GM21529 (cell line): ENCODE results near the gene FBXW5.

Experiments
- ATAC-seq: cut with Tn5 transposase; IDR thresholded peaks from one replicate; pipeline ENCODE4 v1.9.1; 2021; ENCODE audit not compliant: unreplicated experiment

Gene FBXW5

DNA sequence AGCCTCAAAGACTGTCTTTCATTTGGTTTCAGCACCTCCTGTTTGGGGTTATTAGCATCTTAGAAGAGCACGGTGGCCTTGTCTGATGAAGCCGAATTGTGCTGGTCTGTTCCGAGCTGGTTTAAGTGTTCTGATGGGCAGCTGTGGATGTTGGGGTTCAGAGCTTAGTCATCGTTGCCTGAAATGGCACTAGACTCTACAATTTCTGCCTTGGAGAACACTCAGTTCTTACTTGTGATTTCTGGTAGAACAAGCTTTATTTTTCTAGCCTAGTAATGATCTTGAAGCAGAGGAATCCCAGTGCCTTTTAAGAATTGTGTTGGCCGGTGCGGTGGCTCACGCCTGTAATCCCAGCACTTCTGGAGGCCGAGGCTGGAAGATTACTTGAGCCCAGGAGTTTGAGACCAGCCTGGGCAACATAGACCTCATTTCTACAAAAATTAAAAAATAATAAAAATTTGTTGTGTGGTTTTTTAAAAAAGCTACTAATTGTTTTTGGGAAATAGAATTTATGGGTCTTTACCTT, 7.8 kb downstream of the FBXW5 start:
- ATAC-seq = no peak

DNA sequence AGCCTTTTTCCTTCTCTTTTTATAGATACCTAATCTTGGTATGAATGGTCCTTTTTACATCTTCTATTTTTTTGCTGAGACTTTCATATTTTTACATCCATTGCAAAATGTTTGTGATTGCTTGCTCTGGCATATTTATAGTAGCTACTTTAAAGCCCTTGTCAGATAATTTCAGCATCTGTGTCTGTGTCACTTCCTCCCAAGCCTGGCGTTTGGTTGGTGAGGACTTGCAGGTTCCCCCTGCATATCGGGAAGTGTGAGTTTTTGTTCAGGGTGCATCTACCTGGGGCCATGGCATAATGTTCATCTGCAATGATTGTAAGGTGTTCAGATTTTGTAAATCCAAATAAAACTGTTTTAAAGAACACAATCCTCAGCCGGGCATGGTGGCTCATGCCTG, 8.9 kb downstream of the FBXW5 start:
- no peak for ATAC-seq

DNA sequence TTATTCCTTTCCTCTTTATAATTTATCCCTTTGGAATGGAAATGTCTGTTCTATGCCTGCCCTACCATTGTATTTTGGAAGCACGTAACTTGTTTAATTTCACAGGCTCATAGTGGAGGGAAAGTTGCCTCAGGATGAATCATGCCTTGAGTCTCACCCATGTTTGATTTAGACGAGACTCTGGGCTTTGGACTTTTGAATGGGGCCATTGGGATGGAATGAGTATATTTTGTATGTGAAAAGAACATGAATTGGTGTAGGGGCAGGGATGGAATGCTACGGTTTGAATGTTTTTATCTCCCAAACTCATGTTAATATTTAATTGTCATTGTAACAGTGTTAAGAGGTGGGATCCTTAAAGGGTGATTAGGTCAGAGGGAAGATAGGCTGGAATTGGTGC, 10.3 kb downstream of the FBXW5 start:
- no peak for ATAC-seq

DNA sequence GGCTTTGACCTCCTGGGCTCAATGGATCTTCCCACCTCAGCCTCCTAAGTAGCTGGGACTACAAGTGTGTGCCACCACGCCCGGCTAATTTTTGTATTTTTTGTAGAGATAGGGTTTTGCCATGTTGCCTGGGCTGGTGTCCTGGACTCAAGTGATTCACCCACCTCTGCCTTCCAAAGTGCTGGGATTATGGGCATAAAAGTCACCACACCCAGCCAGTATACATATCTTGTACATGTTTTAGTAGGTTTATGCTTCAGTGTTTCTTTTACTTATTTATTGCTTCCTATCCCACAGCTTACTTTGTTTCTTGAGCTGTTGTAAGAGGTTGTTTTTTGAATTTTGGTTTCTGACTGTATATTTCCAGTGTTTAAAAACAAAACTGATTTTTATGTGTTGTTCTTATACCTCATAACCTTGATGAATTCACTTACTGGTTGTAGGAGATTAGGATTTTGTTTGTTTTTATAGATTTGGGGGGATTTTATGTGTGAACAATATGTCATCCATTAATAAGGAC, 12.9 kb downstream of the FBXW5 start:
- ATAC-seq = no peak

DNA sequence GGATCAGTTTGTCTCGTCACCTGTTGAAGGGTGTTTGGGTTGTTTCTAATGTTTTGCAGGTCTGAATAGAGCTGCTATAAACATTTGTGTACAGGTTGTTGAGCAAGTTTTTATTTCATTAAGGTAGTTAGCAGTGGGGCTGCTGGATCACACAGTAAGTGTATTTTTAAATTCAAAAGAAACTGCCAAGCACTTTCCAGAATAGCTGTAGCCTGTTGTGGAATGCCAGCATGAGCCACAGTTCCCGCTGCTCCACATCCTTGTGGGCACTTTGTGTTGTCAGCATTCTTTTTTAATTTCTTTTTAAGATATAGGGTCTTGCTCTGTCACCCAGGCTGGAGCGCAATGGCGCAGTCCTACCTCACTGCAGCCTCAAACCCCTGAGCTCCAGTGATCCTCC, 14.5 kb downstream of the FBXW5 start:
- ATAC-seq = no peak

DNA sequence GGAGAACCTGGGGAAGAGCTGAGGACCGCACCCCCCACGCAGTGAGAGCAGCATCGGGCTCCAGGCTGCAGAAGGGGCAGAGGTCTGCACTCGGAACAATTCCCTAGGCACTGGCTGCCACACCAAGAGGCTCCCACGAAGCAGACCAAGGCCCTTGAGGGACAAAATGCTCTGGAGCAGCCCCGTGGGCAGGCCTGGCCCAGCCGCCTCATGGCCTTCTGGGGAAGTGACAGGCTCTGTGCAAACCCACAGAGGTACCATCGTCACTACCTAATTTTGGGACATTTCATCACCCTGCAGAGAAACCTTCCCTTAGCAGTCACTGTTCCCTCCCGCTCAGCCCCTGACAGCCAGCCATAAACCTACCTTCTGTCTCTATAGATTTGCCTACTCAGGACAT, 15.9 kb downstream of the FBXW5 start:
- ATAC-seq = no peak

DNA sequence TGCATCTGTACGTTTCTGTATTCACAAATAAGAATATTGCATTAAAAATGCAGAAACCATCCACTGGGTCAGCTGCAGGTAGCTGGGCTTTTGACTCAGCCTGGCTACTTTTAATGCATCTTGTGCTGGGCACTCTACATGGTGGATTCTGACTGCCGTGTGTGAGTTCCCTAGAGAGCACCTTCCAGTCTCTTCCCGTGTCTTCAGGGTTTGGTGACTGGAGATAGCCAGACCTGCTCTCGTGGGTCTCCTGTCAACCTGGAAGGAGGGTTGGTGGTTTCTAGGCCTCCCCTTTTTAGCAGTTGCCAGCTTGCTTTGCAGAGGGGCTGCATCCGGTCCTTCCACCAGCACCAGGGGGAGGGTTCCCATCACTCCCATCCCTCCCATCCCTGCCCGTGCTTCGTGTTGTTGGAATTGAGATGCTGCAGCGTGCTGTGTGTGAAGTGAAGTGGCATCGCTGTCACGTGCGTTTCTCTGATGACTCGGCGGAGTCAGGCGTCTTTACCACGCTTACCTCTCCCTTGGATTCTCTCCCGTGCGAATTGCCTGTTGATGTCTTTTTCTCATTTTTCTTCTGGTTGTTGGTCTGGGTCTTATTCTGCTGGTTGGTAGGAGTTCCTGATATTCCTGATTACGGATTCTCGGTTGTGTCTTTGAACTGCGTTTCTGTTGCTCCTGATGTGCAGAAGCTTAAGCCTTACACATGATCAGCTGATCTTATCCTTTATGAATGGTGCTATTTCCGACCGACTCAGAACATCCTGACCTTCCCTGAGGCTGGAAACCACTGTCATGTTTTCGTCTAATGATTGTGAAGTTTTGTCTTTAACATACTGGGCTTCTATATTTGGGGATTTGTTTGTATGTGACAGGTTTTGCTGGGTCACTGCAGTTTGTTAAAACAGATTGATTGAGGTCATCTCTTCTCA, 16.9 kb downstream of the FBXW5 start:
- no peak for ATAC-seq

DNA sequence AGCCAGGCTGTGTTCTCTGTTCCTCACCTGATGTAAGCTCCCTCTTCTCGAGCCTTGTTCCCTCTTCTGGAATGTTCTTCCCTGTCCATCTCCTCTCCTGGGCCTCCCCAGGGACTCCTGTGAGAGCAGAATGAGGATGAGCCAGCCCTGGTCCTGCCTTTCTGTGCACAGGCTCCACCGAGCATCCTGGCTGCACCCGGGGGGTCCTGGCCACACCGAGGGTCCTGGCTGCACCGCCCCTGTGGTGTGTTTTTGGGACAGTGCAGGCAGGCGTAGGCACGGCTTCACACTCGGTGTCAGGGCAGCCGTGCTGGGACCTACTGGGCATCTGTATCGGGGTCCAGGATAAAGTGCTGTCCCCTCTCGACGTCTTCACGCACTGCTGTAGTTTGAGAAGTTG, 17.8 kb downstream of the FBXW5 start:
- ATAC-seq = no peak

DNA sequence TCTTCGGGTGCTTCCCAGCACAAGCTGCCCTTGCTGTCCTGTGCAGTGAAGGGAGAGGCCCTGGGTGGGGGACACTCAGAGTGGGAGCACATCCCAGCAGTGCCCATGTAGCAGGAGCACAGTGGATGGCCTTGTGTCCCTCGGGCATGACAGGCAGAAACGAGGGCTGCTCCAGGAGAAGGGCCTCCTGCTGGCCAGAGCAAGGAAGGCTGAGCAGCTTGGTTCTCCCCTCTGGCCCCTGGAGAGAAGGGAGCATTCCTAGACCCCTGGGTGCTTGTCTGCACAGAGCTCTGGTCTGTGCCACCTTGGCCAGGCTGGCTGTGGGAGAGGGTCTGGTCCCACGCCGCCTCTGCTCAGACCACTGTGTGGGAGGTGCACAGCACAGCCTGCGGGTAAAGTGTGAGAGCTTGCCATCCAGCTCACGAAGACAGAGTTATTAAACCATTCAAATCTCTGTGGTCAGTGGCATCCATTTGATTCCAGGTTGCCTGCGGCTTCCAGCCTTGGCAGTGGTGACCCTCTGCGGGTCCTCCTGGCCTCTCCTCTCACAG, 18.3 kb downstream of the FBXW5 start:
- no peak for ATAC-seq

DNA sequence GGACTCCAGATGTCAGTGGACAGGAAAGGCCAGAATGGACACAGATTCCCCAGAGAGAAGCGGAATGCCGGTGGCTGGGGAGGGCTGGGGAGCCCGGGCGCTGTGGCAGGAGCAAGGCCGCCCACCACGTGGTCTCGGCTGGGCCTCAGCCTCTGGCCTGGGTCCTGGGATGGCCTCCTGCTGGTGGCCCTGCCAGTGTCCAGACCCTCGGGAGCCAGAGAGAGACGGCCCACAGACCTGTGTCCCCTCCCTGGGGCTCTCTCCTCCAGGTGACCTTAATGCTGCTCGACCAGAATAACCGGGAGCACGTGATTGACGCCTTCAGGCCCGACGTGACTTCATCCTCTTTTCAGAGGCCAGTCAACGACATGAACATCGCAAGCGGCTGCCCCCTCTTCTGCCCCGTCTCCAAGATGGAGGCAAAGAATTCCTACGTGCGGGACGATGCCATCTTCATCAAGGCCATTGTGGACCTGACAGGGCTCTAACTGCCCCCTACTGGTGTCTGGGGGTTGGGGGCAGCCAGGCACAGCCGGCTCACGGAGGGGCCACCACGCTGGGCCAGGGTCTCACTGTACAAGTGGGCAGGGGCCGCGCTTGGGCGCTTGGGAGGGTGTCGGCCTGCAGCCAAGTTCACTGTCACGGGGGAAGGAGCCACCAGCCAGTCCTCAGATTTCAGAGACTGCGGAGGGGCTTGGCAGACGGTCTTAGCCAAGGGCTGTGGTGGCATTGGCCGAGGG, 19.0 kb downstream of the FBXW5 start:
- no peak for ATAC-seq

DNA sequence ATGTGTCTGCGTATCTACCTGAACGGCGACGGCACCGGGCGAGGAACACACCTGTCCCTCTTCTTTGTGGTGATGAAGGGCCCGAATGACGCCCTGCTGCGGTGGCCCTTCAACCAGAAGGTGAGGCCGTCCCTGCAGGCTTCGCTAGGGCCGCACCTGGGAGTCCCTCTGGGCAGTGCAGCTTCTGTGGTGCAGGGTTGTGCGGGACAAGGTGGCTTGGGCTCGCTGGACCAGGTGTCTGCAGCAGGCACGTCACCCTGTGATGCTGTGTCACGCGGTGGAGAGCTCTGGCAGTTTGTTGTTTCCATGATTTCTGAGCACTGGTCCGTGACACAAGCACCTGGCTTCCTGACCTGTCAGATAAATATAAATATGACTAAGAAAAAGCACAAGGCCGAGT, 20.7 kb downstream of the FBXW5 start:
- ATAC-seq = no peak

DNA sequence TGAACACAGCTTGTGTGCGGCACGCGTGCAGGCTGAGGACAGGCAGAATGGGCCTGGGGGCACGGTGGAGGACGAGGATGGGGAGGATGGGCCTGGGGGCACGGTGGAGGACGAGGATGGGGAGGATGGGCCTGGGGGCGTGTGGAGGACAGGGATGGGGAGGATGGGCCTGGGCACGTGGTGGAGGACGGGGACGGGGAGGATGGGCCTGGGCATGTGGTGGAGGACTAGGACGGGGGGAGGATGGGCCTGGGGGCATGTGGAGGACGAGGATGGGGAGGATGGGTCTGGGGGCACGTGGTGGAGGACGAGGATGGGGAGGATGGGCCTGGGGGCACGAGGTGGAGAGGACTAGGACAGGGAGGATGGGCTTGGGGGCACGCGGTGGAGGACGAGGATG, 22.0 kb downstream of the FBXW5 start:
- ATAC-seq = no peak

DNA sequence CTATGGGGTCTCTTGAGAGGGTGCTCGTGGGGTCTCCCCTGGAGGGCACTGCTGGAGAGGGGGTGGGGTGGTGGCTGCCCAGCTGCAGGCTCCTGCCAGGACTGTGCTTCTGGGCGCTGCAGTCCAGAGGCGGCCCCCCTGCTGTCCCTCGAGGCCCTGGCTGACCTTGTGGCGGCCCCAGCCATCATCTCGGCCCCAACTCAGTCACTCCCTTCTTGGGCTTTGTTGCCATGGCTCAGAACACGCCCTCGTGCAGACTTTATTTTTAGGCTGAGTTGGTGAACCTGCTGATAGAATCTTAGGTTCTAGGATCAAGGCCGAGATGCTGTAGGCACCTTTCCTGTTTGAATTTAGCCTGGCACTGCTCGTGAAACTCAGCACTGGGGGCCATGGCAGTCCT, 22.8 kb downstream of the FBXW5 start:
- ATAC-seq = no peak

DNA sequence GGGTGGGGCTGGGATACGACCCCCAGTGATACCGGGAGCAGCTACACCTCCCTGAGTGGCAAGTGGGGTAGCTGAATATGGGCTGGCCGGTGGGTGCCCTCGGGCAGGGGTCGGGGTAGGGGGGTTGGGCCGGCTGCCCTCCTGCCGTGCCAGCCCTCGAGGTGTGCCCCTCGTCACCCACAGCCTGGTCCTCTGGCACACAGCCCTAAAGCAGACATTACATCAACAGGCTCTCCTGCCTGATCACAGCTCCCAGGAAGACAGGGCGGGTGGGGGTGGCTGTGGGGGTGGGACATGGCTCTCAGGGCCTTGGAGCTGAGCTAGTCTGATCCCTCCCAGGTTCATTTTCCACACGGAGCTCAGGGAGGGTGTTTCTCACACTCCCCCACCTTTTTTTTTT, 23.2 kb downstream of the FBXW5 start:
- no peak for ATAC-seq

DNA sequence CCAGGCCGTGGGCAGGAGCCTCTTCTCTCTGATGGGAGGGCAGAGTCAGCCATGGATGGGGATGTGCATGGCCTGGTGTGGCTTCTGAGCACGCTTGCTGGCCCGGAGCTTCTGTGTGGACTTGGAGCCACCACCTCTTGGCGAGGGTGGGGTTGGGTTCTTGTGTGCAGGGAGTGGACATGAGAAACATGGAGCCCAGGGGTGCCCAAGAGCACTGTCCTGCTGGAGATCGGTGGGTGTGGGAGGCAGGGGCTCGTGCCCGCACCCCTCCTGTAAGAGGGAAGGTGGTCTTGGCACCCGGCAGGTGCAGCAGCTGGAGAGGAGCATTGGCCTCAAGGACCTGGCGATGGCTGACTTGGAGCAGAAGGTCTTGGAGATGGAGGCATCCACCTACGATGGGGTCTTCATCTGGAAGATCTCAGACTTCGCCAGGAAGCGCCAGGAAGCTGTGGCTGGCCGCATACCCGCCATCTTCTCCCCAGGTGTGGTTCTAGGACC, 23.8 kb downstream of the FBXW5 start:
- no peak for ATAC-seq

DNA sequence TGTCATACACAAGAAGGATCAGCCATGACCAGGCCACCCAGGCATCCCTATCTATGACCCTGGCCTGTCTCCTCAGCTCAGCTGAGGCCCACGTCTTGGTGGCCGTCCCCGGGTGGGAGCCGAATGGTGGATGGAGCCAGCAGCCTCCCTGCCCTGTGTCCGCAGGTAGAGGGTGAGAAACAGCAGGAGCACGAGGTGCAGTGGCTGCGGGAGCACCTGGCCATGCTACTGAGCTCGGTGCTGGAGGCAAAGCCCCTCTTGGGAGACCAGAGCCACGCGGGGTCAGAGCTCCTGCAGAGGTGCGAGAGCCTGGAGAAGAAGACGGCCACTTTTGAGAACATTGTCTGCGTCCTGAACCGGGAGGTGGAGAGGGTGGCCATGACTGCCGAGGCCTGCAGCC, 24.5 kb downstream of the FBXW5 start:
- no peak for ATAC-seq

DNA sequence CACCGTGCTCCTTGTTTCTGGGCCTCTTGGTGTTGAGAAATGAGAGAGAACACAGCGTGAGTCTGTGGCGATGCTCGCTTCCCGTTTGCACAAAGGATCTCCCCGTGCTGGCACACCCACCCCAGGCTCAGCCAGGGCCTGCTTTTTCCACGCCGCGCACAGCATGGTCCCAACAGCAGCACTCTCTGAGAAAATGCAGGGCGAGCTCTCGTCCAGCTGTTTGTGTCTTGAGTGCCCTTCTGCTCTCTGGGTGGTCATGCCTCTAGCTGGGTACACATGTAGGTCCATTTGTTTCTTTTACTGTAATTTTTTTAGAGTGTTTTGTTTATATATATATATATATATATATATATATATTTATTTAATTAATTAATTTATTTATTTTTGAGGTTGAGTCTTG, 26.6 kb downstream of the FBXW5 start:
- ATAC-seq = no peak

DNA sequence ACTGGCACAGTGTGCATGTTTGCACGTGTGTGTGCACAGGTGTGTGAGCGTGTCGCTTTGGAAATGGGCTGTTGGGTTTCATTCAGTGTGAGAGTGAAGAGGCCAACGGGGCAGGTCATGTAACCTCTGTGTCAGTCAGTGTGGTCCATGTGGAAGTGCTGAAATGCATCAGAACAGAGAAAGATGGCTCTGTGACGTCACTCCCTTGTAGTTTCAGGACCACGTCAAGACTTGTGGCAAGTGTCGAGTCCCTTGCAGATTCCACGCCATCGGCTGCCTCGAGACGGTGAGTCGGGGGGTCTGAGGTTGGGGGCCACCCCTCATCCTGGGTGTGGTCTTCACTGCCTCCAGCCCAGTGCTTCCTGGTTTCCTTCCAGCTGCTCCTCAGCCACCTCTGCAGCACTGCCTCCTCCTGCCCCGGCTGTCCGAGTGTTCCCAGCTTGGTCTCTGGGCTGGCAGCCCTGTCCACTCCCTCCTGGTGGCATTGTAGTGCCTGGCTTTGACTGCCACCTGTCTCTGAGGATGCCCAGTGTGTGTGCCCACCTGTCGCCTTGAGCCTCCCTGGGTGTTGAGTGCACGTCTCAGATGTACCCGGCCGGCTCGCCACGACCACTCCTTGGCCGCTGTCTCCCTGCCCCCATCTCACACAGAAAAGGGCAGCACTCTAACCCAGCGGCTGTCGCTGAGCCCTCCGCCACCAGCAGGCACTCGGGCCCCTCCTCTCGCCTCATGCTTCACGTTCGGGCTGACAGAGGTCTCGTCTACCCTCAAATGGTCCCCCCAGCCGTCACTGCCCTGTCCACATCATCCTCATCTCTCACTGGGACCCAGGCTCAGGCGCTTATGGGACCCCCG, 28.0 kb downstream of the FBXW5 start:
- no peak for ATAC-seq

DNA sequence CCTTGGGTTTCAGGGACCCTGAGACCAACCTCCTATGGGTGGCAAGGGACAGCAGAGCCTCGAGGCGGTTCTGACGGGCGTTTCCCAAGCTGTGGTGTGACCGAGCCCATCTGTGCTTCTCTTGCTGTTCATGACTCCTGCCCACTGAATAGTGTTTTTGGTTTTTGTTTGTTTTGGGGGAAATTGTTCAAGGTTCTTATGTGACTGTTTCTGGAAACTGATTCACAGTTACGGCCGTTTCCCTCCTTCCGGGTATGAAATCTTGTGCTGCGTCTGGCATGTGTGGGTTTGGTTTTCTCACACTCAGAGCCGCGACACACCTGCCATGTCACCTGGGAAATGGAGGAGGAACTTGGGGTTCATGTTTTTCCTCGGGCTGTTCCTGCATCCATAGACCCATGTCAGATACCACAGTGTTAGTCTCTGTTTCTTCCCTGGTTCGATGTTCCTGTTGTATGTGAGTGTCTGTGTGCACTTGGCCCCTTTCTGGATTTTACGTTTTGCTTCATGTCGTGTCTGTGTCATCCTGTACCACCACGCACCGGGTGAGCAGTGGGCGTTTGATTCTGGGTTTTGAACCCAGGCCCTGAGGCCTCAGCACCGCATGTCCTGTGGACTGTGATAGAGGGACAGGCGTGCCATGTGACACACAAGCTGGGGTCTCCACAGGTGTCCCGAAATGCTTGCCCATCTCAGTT, 28.8 kb downstream of the FBXW5 start:
- no peak for ATAC-seq
